HG03442 (cell line): ENCODE measurements around the gene PIP5K1A.
"Not testable (repeated sequence)": the region's sequence is repeated elsewhere in the genome, so short reads cannot be mapped to it uniquely, and the experiment has no call there.

ENCODE experiments used
- ATAC-seq: cut with Tn5 transposase; IDR thresholded peaks from one replicate; pipeline ENCODE4 v1.9.1; 2021; ENCODE audit warnings: mild to moderate bottlenecking, moderate library complexity; ENCODE audit not compliant: unreplicated experiment

The PIP5K1A gene

DNA sequence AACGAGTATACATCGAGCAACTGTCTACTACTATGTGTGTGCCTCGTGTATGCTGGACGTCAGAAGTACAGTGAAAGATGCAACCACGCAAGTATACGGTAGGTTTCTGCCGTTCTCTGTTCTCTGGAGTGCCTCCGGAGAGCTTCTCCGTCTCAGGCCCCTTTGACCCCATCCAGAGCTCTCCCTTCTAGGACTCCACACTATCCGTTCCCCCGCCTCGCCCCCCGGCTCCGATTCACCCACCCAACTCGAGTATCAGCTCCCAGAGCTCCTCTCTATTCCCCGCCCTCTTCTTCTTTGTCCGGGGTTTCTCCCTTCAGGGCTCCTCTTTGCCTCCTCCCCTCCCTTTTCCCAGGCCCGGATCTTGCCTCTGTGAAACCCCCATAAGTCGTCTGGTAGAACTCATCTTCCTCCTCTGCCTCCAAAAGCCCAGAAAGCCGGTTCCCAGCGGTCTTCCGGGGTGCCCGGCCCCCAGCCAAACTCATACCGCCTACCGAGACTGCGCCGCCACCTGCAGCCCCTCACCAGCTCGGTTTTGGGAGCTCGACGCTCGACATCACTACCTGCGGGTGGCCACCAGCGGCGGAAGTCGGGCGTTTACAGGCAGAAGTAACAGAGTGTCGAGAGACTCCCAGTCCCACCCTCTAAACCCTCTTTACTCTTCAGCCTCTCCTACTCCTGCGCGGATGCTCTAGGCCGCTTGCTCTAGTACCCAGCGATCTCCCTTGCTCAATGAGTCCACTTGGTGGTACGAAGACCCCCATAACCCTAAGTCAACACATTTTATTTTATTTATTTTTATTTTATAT lies 8.5 kb upstream of the PIP5K1A start, which contains the start of gene VPS72:
TSS of gene VPS72 (minus strand) at position 561 of the 809 bp plus-strand sequence. CDS start at position 485, 76 bp downstream.
- peak; percentile 86 for ATAC-seq

DNA sequence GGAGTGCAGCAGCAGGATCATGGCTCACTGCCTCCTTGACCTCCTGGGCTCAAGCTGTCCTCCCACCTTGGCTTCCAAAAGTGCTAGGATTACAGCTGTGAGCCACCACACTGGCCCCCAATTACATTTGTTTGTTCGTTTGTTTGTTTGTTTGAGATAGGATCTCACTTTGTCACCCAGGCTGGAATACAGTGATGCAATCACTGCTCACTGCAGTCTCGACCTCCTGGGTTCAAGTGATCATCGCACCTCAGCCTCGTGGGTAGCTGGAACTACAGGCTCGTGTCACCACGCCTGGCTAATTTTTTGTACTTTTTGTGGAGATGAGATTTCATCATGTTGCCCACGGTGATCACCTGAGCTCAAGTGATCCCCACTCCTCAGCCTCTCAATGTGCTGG lies 6.3 kb upstream of the PIP5K1A start:
- ATAC-seq: no peak

DNA sequence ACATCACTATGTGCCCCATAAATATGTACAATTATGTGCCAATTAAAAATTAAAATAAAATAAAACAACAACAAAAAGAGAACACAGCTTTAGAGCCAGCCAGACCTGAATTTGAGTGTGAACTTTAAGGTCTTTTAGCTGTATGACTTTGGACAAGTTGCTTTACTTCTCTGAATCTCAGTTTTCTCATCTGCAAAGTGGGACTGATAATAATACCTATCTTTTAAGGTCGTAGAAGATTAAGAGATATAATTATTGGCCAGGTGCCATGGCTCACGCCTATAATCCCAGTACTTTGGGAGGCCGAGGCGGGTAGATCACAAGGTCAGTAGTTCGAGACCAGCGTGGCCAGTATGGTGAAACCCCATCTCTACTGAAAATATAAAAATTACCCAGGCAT lies 5.0 kb upstream of the PIP5K1A start:
- ATAC-seq: no peak

GRCh38 chr1:151193856-151194255 lies 4.5 kb upstream of the PIP5K1A start:
- no peak for ATAC-seq

GRCh38 chr1:151194894-151195594 lies 3.3 kb upstream of the PIP5K1A start:
- ATAC-seq: not testable (repeated sequence)

DNA sequence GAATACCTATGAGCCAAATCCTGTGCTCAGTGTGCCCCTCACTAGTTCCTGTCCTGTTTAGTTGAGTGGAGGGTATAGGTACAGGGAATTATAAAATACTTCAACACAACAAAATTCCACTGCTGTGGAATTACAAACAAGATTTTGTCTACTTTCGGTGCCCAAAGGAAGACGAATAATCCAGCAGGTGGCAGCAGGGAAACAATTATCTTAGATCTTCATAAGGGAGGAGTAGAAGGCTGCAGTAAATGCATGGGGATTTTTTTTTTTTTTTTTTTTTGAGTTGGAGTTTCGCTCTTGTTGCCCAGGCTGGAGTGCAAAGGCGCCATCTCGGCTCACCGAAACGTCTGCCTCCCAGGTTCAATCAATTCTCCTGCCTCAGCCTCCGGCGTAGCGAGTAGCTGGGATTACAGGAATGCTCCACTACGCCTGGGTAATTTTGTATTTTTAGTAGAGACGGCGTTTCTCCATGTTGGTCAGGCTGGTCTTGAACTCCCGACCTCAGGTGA lies 2.0 kb upstream of the PIP5K1A start:
- no peak for ATAC-seq

DNA sequence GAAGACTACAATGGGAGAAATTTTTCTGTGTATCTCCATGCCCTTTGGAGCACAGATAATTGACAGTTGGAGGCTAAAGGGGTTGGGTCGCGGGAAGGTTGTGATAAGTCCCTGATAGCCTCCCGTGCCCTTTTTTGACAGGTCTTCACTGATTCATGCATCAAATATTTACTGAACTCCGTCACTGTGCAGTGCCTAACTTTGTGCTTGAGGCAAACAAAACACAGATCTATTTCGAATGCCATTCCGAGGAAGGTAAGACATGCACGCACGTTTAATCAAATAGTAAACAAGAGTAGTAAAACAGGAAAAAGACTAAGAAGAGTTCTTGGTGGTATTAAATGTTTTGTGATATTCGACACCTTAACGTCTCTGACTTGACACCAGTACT lies 494 bp upstream of the PIP5K1A start:
- no peak for ATAC-seq

DNA sequence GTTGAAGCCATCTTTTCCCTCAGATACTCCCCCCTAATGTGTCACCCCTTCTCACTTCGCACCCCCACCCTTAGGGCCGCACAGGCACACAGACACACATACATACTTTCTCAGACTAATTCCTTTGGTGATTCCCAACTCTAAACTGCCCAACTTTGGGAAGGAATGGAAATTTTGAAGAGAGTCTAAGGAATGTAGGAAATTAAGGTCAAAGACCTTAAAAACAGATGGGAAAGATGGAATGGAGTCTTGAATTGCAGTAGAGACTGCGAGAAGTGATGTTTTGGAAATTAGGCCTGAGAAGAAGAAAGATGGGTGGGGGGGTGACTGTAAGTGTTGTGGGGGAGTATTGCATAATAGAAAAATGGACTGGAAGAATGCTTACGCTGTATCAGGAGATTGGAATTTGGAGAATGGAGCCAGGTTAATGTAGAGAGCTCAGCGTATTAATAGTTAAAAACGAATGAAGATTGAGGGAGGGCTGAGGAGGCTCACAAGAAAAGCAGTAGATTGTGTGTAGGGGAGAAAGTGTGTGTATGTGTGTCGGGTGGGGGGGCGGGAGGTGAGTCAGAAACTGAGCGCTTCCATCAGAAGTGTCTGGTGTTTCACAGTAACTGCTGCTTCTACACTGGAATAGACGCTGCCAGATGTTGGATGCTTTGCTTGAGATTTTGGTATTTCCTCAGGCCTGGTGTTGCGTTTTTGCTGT lies 1.7 kb downstream of the PIP5K1A start:
- ATAC-seq: no peak

GRCh38 chr1:151205381-151205965 lies 7.1 kb downstream of the PIP5K1A start:
- ATAC-seq: not testable (repeated sequence)

GRCh38 chr1:151210830-151211229 lies 12.5 kb downstream of the PIP5K1A start:
- no peak for ATAC-seq

DNA sequence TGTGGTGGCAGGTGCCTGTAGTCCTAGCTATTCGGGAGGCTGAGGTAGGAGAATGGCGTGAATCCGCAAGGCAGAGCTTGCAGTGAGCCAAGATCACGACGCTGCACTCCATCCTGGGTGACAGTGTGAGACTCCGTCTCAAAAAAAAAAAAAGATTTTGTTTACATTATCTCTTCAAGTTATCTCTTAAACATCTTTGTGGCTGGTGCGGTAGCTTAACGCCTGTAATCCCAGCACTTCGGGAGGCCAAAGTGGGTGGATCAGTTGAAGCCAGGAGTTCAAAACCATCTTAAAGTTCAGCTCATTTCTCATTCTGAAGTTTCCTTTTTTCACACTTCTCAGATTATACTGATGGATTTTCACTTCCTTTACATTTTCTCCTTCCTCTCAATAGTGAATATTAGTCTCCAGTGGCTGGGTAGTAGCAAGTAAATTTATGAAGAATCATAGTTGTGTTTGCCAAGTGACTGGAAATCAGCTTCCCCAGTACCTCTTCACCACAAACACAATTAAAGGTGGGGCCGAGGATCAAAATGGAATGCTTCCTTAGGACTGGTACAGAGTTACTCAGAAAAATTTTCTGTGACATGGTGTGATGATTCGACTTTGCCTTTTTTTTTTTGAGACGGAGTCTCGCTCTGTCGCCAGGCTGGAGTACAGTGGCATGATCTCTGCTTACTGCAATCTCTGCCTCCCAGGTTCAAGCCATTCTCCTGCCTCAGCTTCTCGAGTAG lies 13.8 kb downstream of the PIP5K1A start:
- ATAC-seq: no peak

GRCh38 chr1:151213560-151213959 lies 15.2 kb downstream of the PIP5K1A start:
- ATAC-seq: no peak

DNA sequence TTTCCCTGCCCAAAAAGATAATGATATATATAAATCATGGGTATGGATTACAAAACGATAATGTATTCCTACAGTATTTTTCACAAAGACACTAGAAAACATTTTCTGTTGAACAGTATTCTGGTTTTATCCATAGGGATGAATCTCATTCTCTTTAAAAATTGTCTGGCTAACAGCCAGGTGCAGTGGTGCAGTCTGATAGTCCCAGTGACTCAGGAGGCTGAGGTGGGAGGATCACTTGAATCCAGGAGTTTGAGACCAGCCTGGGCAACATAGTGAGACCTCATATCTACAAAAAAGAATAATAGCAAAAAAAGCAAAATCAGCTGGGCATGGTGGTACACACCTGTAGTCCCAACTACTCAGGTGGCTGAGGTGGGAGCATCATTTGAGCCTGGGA lies 23.3 kb downstream of the PIP5K1A start:
- no peak for ATAC-seq

GRCh38 chr1:151222130-151222529 lies 23.8 kb downstream of the PIP5K1A start:
- no peak for ATAC-seq

GRCh38 chr1:151235235-151235634 lies 36.9 kb downstream of the PIP5K1A start:
- ATAC-seq: no peak

DNA sequence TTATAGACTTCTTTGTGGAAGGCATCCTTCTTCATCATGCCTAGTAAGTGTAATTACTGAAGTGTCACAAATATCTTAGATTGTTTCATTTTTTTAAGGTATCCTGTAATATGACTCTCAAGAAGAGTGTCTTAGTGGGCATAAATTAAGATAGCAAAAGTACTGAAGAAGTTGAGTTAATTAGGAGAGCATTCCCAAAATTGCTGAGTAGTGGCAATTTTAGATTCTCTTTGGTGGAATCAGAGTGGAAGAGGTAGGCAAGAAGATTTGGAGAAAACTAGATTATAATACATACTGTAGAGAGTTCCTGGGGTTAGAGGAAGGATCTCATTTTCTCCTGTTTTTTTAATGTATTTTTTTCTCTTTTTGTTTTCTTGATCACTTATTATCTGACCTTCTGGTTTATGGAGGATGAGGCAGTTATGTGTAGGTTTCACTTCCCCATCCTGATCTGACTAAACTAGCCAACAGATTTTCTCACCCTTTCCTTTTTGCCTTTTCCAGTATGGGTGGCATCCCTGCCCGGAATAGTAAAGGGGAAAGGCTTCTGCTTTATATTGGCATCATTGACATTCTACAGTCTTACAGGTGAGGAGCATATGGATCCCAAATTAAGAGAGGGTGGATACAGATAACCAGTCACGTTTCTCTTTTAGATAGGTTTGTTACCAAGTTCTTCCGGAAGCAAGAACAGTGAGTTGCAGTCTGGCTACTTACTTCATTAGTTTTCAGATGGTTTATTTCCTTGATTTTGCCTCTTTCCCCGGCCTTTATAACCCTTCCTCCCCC lies 39.5 kb downstream of the PIP5K1A start:
- ATAC-seq: no peak

GRCh38 chr1:151238467-151238739 lies 40.1 kb downstream of the PIP5K1A start:
- no peak for ATAC-seq

DNA sequence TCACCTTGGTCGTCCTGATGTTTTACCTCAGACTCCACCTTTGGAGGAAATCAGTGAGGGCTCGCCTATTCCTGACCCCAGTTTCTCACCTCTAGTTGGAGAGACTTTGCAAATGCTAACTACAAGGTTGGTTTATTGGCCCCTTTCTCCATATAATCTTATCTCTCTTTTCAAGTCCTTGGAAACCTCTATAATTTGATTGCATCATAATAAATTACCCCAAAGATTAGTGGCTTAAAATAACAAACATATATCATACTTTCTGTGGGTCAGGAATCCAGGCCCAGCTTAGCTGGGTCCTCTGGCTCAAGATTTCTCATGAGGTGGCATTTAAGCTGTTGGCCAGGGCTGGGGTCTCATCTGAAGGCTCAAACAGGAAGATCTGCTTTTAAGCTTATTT lies 44.1 kb downstream of the PIP5K1A start:
- ATAC-seq: no peak

DNA sequence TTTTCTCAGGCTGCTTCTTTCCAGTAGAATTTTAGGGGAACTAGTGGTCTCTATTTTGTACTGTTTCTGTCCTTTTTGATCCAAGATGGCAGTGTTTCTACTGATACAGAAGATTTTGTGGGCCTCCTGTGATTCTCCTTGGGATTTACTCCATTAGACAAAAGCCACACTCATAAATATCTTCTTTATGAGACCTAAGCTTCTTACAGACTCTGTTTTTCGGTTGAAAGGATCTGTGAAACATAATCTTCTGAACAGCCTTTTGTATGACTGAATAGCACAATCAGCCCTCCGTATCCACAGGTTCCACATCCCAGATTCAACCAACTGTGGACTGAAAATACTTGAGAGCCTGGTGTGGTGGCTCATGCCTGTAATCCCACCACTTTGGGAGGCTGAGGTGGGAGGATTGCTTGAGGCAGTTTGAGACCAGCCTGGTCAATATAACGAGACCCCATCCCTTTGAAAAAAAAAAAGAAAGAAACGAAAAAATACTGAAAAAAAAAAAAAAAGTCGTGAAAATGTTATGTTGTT lies 45.4 kb downstream of the PIP5K1A start:
- ATAC-seq: no peak

DNA sequence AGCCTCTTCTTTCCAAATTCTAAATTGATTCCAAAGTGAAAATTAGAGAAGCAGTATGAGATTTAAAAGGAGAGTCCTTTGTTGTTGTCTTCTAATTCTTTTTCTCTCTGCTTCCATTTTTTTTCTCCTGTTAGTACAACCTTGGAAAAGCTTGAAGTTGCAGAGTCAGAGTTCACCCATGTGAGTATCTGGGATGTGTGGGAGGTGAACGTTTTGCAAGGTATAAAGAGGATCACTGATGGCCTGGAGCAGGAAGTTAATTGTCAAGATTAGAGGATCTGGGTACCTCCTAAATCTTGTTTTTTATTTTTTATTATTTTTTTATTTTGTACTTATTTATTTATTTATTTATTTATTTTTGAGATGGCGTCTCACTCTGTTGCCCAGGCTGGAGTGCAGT lies 48.4 kb downstream of the PIP5K1A start:
- no peak for ATAC-seq
